Activated T-cell treated with anti-CD3 and anti-CD28 coated beads for 1 hour (primary cell): ENCODE data around the gene ANTXR1.

ENCODE experiments used
- DNase-seq: peaks from one replicate; pipeline ENCODE4 v3.0.0-alpha.2; 2020; ENCODE audit warnings: low read depth

The ANTXR1 gene

GRCh38 chr2:69097891-69098655, 85.1 kb downstream of the ANTXR1 start:
- no peak for DNase-seq

GRCh38 chr2:69099541-69099940, 86.6 kb downstream of the ANTXR1 start:
- no peak for DNase-seq

GRCh38 chr2:69100220-69100723, 87.3 kb downstream of the ANTXR1 start:
- no peak for DNase-seq

GRCh38 chr2:69102041-69102593, 89.1 kb downstream of the ANTXR1 start:
- DNase-seq = no peak

GRCh38 chr2:69103419-69103818, 90.4 kb downstream of the ANTXR1 start:
- DNase-seq = no peak

- no peak for DNase-seq
Observed at GRCh38 chr2:69104261-69104660, 91.3 kb downstream of the ANTXR1 start.

GRCh38 chr2:69109255-69109654, 96.3 kb downstream of the ANTXR1 start:
- no peak for DNase-seq

GRCh38 chr2:69111076-69111475, 98.1 kb downstream of the ANTXR1 start:
- no peak for DNase-seq

- no peak for DNase-seq
Observed at GRCh38 chr2:69113627-69114026, 100.6 kb downstream of the ANTXR1 start.

- no peak for DNase-seq
Observed at GRCh38 chr2:69114534-69114933, 101.6 kb downstream of the ANTXR1 start.

- DNase-seq = no peak
Observed at GRCh38 chr2:69116438-69116837, 103.5 kb downstream of the ANTXR1 start.

GRCh38 chr2:69118609-69119008, 105.6 kb downstream of the ANTXR1 start:
- no peak for DNase-seq

- no peak for DNase-seq
Observed at GRCh38 chr2:69119104-69119894, 106.3 kb downstream of the ANTXR1 start.

GRCh38 chr2:69122271-69122670, 109.3 kb downstream of the ANTXR1 start:
- DNase-seq = no peak

GRCh38 chr2:69123182-69123581, 110.2 kb downstream of the ANTXR1 start:
- DNase-seq = no peak

- no peak for DNase-seq
Observed at GRCh38 chr2:69124343-69124742, 111.4 kb downstream of the ANTXR1 start.

GRCh38 chr2:69125816-69126215, 112.8 kb downstream of the ANTXR1 start:
- DNase-seq = no peak

- DNase-seq = no peak
Observed at GRCh38 chr2:69126341-69126740, 113.4 kb downstream of the ANTXR1 start.

GRCh38 chr2:69131452-69131851, 118.5 kb downstream of the ANTXR1 start:
- DNase-seq = no peak

- no peak for DNase-seq
Observed at GRCh38 chr2:69131983-69132675, 119.2 kb downstream of the ANTXR1 start.

GRCh38 chr2:69132960-69133590, 120.1 kb downstream of the ANTXR1 start:
- no peak for DNase-seq

- no peak for DNase-seq
Observed at GRCh38 chr2:69133898-69134297, 120.9 kb downstream of the ANTXR1 start.
